ENCODE data around the gene WFDC1.

The WFDC1 gene

GRCh38 chr16:84303023-84303422, 8.3 kb downstream of the WFDC1 start:
- no peak for TF ChIP-seq CTCF (IDR thresholded peaks at IDR 0.05; ENCODE audit: control extremely low read depth, extremely low read depth, low read depth, missing control alignments)
- ChIA-PET CTCF (no interaction called here), POLR2A (no interaction called here)
- no peak for DNase-seq (ENCODE audit: extremely low spot score)

- no peak for DNase-seq (ENCODE audit: extremely low spot score)
- CTCF ChIA-PET = no interaction called here
- POLR2A ChIA-PET = no interaction called here
- no peak for TF ChIP-seq CTCF (IDR thresholded peaks at IDR 0.05; ENCODE audit: control extremely low read depth, extremely low read depth, low read depth, missing control alignments)
Observed at GRCh38 chr16:84303516-84303915, 8.8 kb downstream of the WFDC1 start.

- TF ChIP-seq CTCF (IDR thresholded peaks at IDR 0.05; ENCODE audit: control extremely low read depth, extremely low read depth, low read depth, missing control alignments) = no peak
- POLR2A ChIA-PET = no interaction called here
- no peak for DNase-seq (ENCODE audit: extremely low spot score)
- CTCF ChIA-PET = interaction anchor here (1.7 to 2.5 kb wide), 3 partner anchors 7 to 199 kb away, joined by 5 read pairs; no protein-coding TSS in a partner anchor
Observed at GRCh38 chr16:84306564-84306963, 11.9 kb downstream of the WFDC1 start.

GRCh38 chr16:84307209-84307954, 12.7 kb downstream of the WFDC1 start:
- ChIA-PET CTCF (interaction anchor here (1.7 to 1.9 kb wide), 2 partner anchors 31 to 198 kb away, joined by 5 read pairs; no protein-coding TSS in a partner anchor), POLR2A (no interaction called here)
- no peak for TF ChIP-seq CTCF (IDR thresholded peaks at IDR 0.05; ENCODE audit: control extremely low read depth, extremely low read depth, low read depth, missing control alignments)
- no peak for DNase-seq (ENCODE audit: extremely low spot score)

- DNase-seq (ENCODE audit: extremely low spot score) = no peak
- TF ChIP-seq CTCF (IDR thresholded peaks at IDR 0.05; ENCODE audit: control extremely low read depth, extremely low read depth, low read depth, missing control alignments) = peak; percentile 26
- ChIA-PET POLR2A (no interaction called here), CTCF (interaction anchor here (1.7 to 1.9 kb wide), 2 partner anchors 31 to 198 kb away, joined by 5 read pairs; no protein-coding TSS in a partner anchor)
Observed at GRCh38 chr16:84308120-84308519, 13.4 kb downstream of the WFDC1 start.

- DNase-seq (ENCODE audit: extremely low spot score) = no peak
- POLR2A ChIA-PET = no interaction called here
- TF ChIP-seq CTCF (IDR thresholded peaks at IDR 0.05; ENCODE audit: control extremely low read depth, extremely low read depth, low read depth, missing control alignments) = no peak
- CTCF ChIA-PET = no interaction called here
Observed at GRCh38 chr16:84310642-84311041, 16.0 kb downstream of the WFDC1 start.

All from GM10248 (cell line).